Stimulated activated CD4-positive, alpha-beta T cell treated with anti-CD3 and anti-CD28 coated beads, Interleukin-1b, Interleukin-23, amount 100 ng/mL, for 4 hours (primary cell): ENCODE measurements around the gene RHBDD1.

Experiments
- DNase-seq, 2 donors: peaks; one replicate each; pipeline ENCODE4 v3.0.0-alpha.2; 2020; ENCODE audit warnings: low read depth in 2 of 2

The RHBDD1 gene

GRCh38 chr2:227031379-227031778, 195.5 kb downstream of the RHBDD1 start:
- DNase-seq = no peak

- peak; percentile 1 to 7 for DNase-seq
Measured at GRCh38 chr2:227033471-227034148, 197.8 kb downstream of the RHBDD1 start.

DNA sequence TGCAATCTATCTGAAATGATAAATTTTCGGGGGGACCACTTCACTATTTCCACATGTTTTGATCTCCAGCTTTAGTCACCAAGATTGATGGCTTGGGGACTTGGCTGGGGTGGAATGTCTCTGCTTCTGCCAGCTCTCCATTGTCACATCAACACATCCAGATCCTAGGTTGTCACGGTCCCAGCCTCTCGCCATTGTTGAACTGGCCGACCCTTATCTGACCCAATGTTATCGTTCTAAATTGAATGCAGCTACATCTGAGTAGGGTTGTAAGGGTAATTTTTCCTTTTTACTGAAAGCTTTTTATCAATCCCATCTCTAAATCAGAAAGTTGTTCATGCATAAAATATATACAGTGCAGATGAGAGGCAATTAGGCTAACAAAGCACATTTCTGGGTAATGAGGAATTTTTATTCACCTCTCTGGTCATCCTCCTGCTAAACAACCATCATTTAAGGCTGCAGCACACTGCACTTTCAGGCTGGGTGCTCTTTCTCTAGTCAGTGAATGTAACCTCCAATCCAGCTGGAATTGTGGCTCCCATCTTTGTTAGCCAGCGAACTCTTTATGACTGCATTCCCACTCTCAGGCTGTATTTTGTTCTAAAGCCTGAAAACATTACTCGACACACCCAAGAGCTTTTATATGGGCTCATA, 200.0 kb downstream of the RHBDD1 start:
- DNase-seq = no peak

DNA sequence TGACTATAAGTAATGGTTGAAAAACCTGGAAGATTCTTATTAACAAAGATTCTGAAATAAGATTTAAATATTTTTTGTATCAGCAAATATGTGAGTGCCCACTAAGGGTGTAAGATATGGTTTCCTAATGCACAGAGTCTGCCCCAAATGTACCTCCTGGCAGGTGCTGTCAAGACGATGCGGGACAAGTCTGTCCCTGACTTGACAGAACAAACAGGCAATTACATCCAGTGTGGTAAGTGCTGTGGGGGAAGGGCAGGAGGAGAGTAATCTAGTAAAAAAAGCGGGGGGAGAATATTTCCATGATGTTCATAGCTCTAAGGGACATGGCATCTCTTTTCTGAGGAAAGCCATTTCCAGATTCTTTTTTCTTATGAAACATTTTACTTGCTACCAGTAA, 200.7 kb downstream of the RHBDD1 start:
- no peak for DNase-seq

DNA sequence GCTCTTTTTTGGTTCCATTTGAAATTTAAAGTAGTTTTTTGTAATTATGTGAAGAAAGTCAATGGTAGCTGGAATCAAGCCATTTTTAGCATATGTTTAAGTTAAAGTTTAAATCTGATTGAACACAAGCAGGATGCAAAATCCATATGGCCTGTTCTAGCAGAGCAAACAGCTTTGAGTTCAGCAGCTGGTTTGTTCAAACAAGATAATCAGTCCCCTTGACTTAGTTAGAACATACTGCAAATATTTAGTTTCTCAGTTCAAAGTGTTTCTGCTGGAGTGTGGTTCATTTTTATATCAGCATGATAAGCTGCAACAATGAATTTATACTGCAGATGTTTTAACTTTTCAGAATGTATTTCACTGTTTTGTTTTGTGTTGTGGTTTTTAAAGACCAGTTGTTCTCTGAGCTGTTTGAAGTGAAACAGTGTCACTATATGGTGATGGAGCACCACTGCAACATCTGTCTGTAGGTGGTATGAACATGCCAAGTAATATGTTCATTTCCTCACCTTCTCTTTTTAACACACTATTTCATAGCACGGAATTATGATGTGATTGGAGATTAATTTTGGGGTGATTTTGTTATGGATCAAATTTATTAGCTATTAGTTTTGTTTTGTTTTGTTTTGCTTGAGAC, 202.8 kb downstream of the RHBDD1 start:
- DNase-seq = no peak

DNA sequence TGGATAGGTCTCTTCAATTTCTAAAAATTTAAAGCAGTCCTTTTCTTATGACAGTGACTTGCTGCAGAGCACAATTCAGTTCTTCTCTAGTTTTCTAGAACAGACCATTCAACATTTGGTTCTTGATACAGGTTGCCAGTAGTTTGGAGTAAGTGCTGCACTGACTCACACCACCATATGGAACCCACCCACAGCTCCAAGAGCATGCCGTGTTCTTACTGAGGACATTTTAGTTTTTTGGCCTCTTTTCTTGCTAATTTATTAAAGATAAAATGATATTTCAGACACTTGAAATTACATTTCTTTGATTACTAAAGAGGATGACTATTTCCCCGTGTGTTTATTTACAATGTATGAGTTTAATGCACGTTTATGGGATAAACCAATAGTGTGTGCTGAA, 208.1 kb downstream of the RHBDD1 start:
- DNase-seq = no peak
